Right atrium auricular region (tissue), 2 donors: ENCODE measurements around the gene MRFAP1L1. TPM values are rescaled to one million over a fixed set of nuclear protein-coding genes. Genes with fewer than 3 reads are reported as not detected.
A peak's percentile ranks its signal among the peaks of the same experiment; 100 is the strongest.

Experiments
- DNase-seq: peaks from one replicate; pipeline ENCODE4 v3.0.0-alpha.2; 2019; ENCODE audit warnings: low spot score
- H3K27ac ChIP-seq, 2 donors: fragments of 200-600 bp; sonication (generic); 1 replicate in 1 of 2; 2 replicates in 1 of 2; pipeline ENCODE4 v1.5.1; 2016 to 2019
- H3K27me3 ChIP-seq, 2 donors: fragments of 200-600 bp; sonication (generic); one replicate each; pipeline versions ENCODE4 v1.5.1 to v1.6.0; 2017 to 2019
- H3K36me3 ChIP-seq: fragments of 200-600 bp; sonication (generic); one replicate; pipeline ENCODE4 v1.5.1; 2016
- H3K4me1 ChIP-seq, 2 donors: fragments of 200-600 bp; sonication (generic); one replicate each; pipeline versions ENCODE4 v1.5.1 to v1.6.0; 2017 to 2019
- H3K4me3 ChIP-seq, 2 donors: fragments of 200-600 bp; sonication (generic); 1 replicate in 1 of 2; 2 replicates in 1 of 2; pipeline ENCODE4 v1.5.1; 2017 to 2019; ENCODE audit warnings: mild to moderate bottlenecking in 1 of 2, moderate library complexity in 1 of 2
- H3K9me3 ChIP-seq, 2 donors: fragments of 200-600 bp; sonication (generic); one replicate each; pipeline ENCODE4 v1.5.1; 2019
- total RNA-seq, 2 donors: library from RNA; depleted of rRNA; stranded (reverse); fragments of >200 nt; gene quantifications; one replicate each; pipeline ENCODE4 v1.1.0, GENCODE V29; 2016
- TF ChIP-seq, protein P1 (sequence below), 2 donors: fragments of 200-600 bp; sonication (generic); IDR thresholded peaks; one replicate each; pipeline ENCODE4 v1.5.1; 2019; ENCODE audit warnings: antibody characterized with exemption in 2 of 2

The MRFAP1L1 gene
- total RNA-seq, 2 donors from 2014 or later: 58.2 to 65.3 TPM

- Histone ChIP-seq H3K27me3 (no peaks in the 10 kb centered on the region), H3K36me3 (peaks cover 21% of the 10 kb centered on the region), H3K27ac (peak overlapping the region in 1 of 2 donors; percentile 46), H3K9me3 (no peaks in the 10 kb centered on the region), H3K4me3 (no peak overlapping the region), H3K4me1 (peaks cover 0 to 52% of the 10 kb centered on the region in 2 donors)
- DNase-seq: no peak
- TF ChIP-seq, protein P1, sequence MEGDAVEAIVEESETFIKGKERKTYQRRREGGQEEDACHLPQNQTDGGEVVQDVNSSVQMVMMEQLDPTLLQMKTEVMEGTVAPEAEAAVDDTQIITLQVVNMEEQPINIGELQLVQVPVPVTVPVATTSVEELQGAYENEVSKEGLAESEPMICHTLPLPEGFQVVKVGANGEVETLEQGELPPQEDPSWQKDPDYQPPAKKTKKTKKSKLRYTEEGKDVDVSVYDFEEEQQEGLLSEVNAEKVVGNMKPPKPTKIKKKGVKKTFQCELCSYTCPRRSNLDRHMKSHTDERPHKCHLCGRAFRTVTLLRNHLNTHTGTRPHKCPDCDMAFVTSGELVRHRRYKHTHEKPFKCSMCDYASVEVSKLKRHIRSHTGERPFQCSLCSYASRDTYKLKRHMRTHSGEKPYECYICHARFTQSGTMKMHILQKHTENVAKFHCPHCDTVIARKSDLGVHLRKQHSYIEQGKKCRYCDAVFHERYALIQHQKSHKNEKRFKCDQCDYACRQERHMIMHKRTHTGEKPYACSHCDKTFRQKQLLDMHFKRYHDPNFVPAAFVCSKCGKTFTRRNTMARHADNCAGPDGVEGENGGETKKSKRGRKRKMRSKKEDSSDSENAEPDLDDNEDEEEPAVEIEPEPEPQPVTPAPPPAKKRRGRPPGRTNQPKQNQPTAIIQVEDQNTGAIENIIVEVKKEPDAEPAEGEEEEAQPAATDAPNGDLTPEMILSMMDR (IDR thresholded peaks at IDR 0.05): no peak
Observed at GRCh38 chr4:6703786-6704185, 5.9 kb downstream of the MRFAP1L1 start.

- TF ChIP-seq, protein P1 (IDR thresholded peaks at IDR 0.05): no peak
- H3K27me3 ChIP-seq: no peaks in the 10 kb centered on the region
- peaks cover 0 to 41% of the 10 kb centered on the region in 2 donors for H3K4me1 ChIP-seq
- DNase-seq: no peak
- H3K27ac ChIP-seq: no peak overlapping the region
- peaks cover 21% of the 10 kb centered on the region for H3K36me3 ChIP-seq
- H3K9me3 ChIP-seq: no peaks in the 10 kb centered on the region
- no peak overlapping the region for H3K4me3 ChIP-seq
Observed at GRCh38 chr4:6702761-6703160, 6.9 kb downstream of the MRFAP1L1 start.

GRCh38 chr4:6701371-6701770, 8.3 kb downstream of the MRFAP1L1 start:
- Histone ChIP-seq H3K9me3 (no peaks in the 10 kb centered on the region), H3K27me3 (no peaks in the 10 kb centered on the region), H3K4me1 (peaks cover 0 to 39% of the 10 kb centered on the region in 2 donors), H3K27ac (no peak overlapping the region), H3K4me3 (no peak overlapping the region), H3K36me3 (peaks cover 21% of the 10 kb centered on the region)
- TF ChIP-seq, protein P1 (IDR thresholded peaks at IDR 0.05): no peak
- no peak for DNase-seq

DNA sequence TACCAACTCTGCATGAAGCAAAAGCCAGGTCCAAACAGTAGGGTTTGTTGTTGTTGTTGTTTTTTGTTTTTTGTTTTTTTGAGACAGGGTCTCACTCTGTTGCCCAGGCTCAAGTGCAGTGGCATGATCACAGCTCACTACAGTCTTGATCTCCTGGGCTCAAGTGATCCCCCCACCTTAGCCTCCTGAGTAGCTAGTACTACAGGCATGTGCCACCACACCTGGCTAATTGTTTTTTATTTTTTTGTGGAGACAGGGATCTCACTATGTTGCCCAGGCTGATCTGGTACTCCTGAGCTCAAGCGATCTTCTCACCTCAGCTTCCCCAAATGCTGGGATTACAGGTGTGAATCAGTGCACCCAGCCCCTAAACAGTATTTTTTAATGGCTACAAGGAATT, 9.8 kb downstream of the MRFAP1L1 start:
- Histone ChIP-seq H3K27ac (no peak overlapping the region), H3K4me3 (no peak overlapping the region), H3K27me3 (no peaks in the 10 kb centered on the region), H3K4me1 (peaks cover 0 to 35% of the 10 kb centered on the region in 2 donors), H3K9me3 (no peaks in the 10 kb centered on the region), H3K36me3 (peaks cover 17% of the 10 kb centered on the region)
- DNase-seq: no peak
- TF ChIP-seq, protein P1 (IDR thresholded peaks at IDR 0.05): no peak

DNA sequence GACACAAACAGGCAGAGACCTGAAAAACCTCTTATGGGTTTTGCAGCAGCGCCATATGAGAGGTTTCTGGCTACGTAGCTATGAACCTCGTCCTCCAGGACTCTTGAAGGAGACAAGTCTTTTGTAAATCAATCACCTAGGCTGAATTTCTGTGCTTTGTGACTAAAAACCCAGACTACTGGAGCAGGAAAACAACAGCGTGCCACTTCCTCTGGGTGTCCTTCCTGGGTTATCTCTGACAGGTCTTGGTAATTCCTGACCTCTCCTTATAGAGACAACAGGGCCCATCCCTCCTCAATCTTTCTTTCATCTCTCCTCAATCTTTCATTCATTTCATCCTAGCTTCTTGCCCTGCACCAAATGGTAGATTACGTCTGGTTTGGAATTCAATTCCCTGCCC, 10.3 kb downstream of the MRFAP1L1 start:
- DNase-seq: no peak
- TF ChIP-seq, protein P1 (IDR thresholded peaks at IDR 0.05): no peak
- H3K9me3 ChIP-seq: no peaks in the 10 kb centered on the region
- H3K36me3 ChIP-seq: peaks cover 17% of the 10 kb centered on the region
- H3K27ac ChIP-seq: no peak overlapping the region
- H3K27me3 ChIP-seq: no peaks in the 10 kb centered on the region
- H3K4me3 ChIP-seq: no peak overlapping the region
- H3K4me1 ChIP-seq: peaks cover 0 to 36% of the 10 kb centered on the region in 2 donors

DNA sequence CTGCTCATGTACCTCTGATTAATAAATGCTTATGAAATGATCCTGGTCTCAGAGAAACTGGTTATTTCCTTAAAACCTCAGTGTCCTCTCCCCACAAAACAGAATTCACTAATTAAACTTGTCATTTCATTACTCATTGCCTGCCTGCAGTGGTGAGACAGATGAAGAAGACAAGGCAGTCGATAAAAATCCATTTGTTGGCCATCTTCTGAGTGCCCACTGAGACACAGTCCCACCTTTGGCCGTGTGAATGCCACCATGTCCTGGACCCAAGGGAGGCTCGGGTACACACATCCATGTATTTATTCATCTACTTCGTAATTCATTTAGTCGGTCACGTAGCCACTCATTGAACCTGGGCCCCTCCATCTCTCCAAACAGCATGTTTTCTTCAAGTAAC, 12.5 kb downstream of the MRFAP1L1 start:
- DNase-seq: no peak
- peak overlapping the region; percentile 49 to 62 for H3K27ac ChIP-seq
- TF ChIP-seq, protein P1 (IDR thresholded peaks at IDR 0.05): no peak

More for the DNA sequence above, 12.5 kb downstream of the MRFAP1L1 start:
- peaks cover 7% of the 10 kb centered on the region for H3K36me3 ChIP-seq
- no peak overlapping the region for H3K4me3 ChIP-seq
- H3K9me3 ChIP-seq: no peaks in the 10 kb centered on the region
- H3K27me3 ChIP-seq: no peaks in the 10 kb centered on the region
- peaks cover 0 to 29% of the 10 kb centered on the region in 2 donors for H3K4me1 ChIP-seq
